LNCaP clone FGC (cell line): Measurements from ENCODE around the gene DOCK9.

ENCODE experiments used
- DNase-seq: peaks from one replicate; pipeline ENCODE4 v3.0.0-alpha.2; 2011; ENCODE audit warnings: low read depth
- H3K4me3 ChIP-seq: 2 replicates; pipeline ENCODE4 v1.5.1; 2011; ENCODE audit warnings: mild to moderate bottlenecking, low read depth, low read length, control low read depth
- CTCF ChIP-seq: IDR thresholded peaks from 2 replicates; pipeline ENCODE4 v1.5.1; 2012; ENCODE audit warnings: mild to moderate bottlenecking; ENCODE audit not compliant: control insufficient read depth, insufficient read depth; ENCODE audit errors: extremely low read depth

DOCK9 gene

GRCh38 chr13:98801626-98802418 is 176.0 kb downstream of the DOCK9 start:
- no peak for DNase-seq
- no peak overlapping the region for H3K4me3 ChIP-seq
- no peak for TF ChIP-seq CTCF

GRCh38 chr13:98800078-98800477 is 177.8 kb downstream of the DOCK9 start:
- TF ChIP-seq CTCF = no peak
- no peak overlapping the region for H3K4me3 ChIP-seq
- no peak for DNase-seq

GRCh38 chr13:98798849-98799645 is 178.8 kb downstream of the DOCK9 start:
- TF ChIP-seq CTCF = no peak
- no peak for DNase-seq
- H3K4me3 ChIP-seq = no peak overlapping the region

GRCh38 chr13:98797456-98797855 is 180.4 kb downstream of the DOCK9 start:
- no peak for TF ChIP-seq CTCF
- DNase-seq = no peak
- H3K4me3 ChIP-seq = no peak overlapping the region

- DNase-seq = no peak
- TF ChIP-seq CTCF = no peak
- no peak overlapping the region for H3K4me3 ChIP-seq
These were observed 181.1 kb downstream of the DOCK9 start for GRCh38 chr13:98796798-98797197.

- no peak for DNase-seq
- no peak overlapping the region for H3K4me3 ChIP-seq
- no peak for TF ChIP-seq CTCF
These were observed 181.7 kb downstream of the DOCK9 start for GRCh38 chr13:98796191-98796590.
